DND-41 (cell line): ENCODE measurements around the gene CYBB.

Source experiments
- EZH2 ChIP-seq: IDR thresholded peaks from 3 replicates; pipeline ENCODE4 v1.6.1; 2012; ENCODE audit warnings: borderline replicate concordance, low read depth, mild to moderate bottlenecking, moderate library complexity, low read length, inconsistent platforms; ENCODE audit not compliant: severe bottlenecking
- TF ChIP-seq, protein P1 (sequence below): IDR thresholded peaks from 2 replicates; pipeline ENCODE4 v1.5.1; 2012; ENCODE audit warnings: borderline replicate concordance, low read length, moderate library complexity, mild to moderate bottlenecking; ENCODE audit not compliant: poor library complexity, severe bottlenecking; ENCODE audit errors: extremely low read depth

- TF ChIP-seq, protein P1, sequence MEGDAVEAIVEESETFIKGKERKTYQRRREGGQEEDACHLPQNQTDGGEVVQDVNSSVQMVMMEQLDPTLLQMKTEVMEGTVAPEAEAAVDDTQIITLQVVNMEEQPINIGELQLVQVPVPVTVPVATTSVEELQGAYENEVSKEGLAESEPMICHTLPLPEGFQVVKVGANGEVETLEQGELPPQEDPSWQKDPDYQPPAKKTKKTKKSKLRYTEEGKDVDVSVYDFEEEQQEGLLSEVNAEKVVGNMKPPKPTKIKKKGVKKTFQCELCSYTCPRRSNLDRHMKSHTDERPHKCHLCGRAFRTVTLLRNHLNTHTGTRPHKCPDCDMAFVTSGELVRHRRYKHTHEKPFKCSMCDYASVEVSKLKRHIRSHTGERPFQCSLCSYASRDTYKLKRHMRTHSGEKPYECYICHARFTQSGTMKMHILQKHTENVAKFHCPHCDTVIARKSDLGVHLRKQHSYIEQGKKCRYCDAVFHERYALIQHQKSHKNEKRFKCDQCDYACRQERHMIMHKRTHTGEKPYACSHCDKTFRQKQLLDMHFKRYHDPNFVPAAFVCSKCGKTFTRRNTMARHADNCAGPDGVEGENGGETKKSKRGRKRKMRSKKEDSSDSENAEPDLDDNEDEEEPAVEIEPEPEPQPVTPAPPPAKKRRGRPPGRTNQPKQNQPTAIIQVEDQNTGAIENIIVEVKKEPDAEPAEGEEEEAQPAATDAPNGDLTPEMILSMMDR, result no peak
- TF ChIP-seq EZH2, result no peak
Measured at GRCh38 chrX:37767430-37767829, 12.4 kb upstream of the CYBB start.
